IMR-90 (cell line): ENCODE results near the gene HRH4. TPM values are rescaled to one million over a fixed set of nuclear protein-coding genes. Genes with fewer than 3 reads are reported as not detected.

Experiments used
- ATAC-seq: fragments of 200-7000 bp; cut with Tn5 transposase; 2 replicates; pipeline ENCODE4 v1.9.1; 2020; ENCODE audit warnings: low read depth, mild to moderate bottlenecking, moderate library complexity
- BruUV-seq: library from RNA; stranded (reverse); fragments of 400-500 nt; replicated peaks from 2 replicates; lab custom pipeline; 2021; lab: Mats Ljungman, UMichigan
- CTCF ChIA-PET: fragments of 300-600 bp; formaldehyde crosslinking; extraction: SDS; loops from one replicate; lab custom pipeline; 2021; ENCODE audit warnings: antibody characterized with exemption; lab: Yijun Ruan, JAX
- POLR2A ChIA-PET: fragments of 300-600 bp; sonication (Branson Sonifier 250); formaldehyde crosslinking; loops from one replicate; lab custom pipeline; 2022; ENCODE audit warnings: antibody characterized with exemption; ENCODE audit not compliant: unreplicated experiment; lab: Charles Lee
- DNase-seq: peaks from one replicate; pipeline ENCODE4 v3.0.0; 2013
- H2AFZ ChIP-seq: replicated peaks from 2 replicates; pipeline ENCODE3; 2013; ENCODE audit warnings: low read length, mild to moderate bottlenecking; ENCODE audit not compliant: poor library complexity
- H2AK5ac ChIP-seq: 2 replicates; pipeline ENCODE4 v1.6.1; 2013; ENCODE audit warnings: low read depth, low read length, inconsistent platforms
- H2AK9ac ChIP-seq: replicated peaks from 2 replicates; pipeline ENCODE3; 2013; ENCODE audit warnings: mild to moderate bottlenecking, low read depth, low read length, moderate library complexity; ENCODE audit not compliant: poor library complexity
- H2BK120ac ChIP-seq: 2 replicates; pipeline ENCODE4 v1.6.1; 2013; ENCODE audit warnings: low read depth, low read length, inconsistent platforms
- H2BK15ac ChIP-seq: 3 replicates; pipeline ENCODE4 v1.6.1; 2013; ENCODE audit warnings: low read depth, low read length, inconsistent platforms
- H2BK20ac ChIP-seq: 2 replicates; pipeline ENCODE4 v1.6.1; 2013; ENCODE audit warnings: low read depth, mild to moderate bottlenecking, inconsistent platforms, low read length, moderate library complexity
- H2BK5ac ChIP-seq: 2 replicates; pipeline ENCODE4 v1.6.1; 2013; ENCODE audit warnings: mild to moderate bottlenecking, low read depth, low read length, inconsistent platforms; ENCODE audit not compliant: poor library complexity, severe bottlenecking
- H3K14ac ChIP-seq: replicated peaks from 2 replicates; pipeline ENCODE4 v1.6.1; 2013; ENCODE audit warnings: low read depth, low read length, inconsistent platforms
- H3K18ac ChIP-seq: 2 replicates; pipeline ENCODE4 v1.6.1; 2013; ENCODE audit warnings: low read depth, low read length, control low read depth
- H3K23ac ChIP-seq: 2 replicates; pipeline ENCODE4 v1.6.1; 2013; ENCODE audit warnings: low read depth, low read length, inconsistent platforms
- H3K27ac ChIP-seq: 2 replicates; pipeline ENCODE4 v1.5.1; 2013; ENCODE audit warnings: mild to moderate bottlenecking, control low read depth, low read length; ENCODE audit not compliant: insufficient read depth
- H3K27me3 ChIP-seq: 2 replicates; pipeline ENCODE4 v1.6.1; 2013; ENCODE audit warnings: low read length; ENCODE audit not compliant: control insufficient read depth, insufficient read depth
- H3K36me3 ChIP-seq: 2 replicates; pipeline ENCODE4 v1.6.1; 2013; ENCODE audit warnings: low read length, mixed read lengths; ENCODE audit not compliant: control insufficient read depth, insufficient read depth
- H3K4ac ChIP-seq: 2 replicates; pipeline ENCODE4 v1.6.1; 2013; ENCODE audit warnings: low read depth, low read length, inconsistent platforms
- H3K4me1 ChIP-seq: 2 replicates; pipeline ENCODE4 v1.6.1; 2013; ENCODE audit warnings: low read length, mixed read lengths; ENCODE audit not compliant: control insufficient read depth, insufficient read depth
- H3K4me2 ChIP-seq: 2 replicates; pipeline ENCODE4 v1.6.1; 2013; ENCODE audit warnings: low read depth, mild to moderate bottlenecking, control low read depth, low read length, moderate library complexity
- H3K4me3 ChIP-seq: 2 replicates; pipeline ENCODE4 v1.5.1; 2013; ENCODE audit warnings: low read depth, mild to moderate bottlenecking, control low read depth, low read length, moderate library complexity; ENCODE audit not compliant: insufficient read depth
- H3K56ac ChIP-seq: 2 replicates; pipeline ENCODE4 v1.6.1; 2013; ENCODE audit warnings: low read length, inconsistent platforms; ENCODE audit not compliant: insufficient read depth; ENCODE audit errors: extremely low read depth
- H3K79me1 ChIP-seq, 2 experiments: 2 replicates each; pipeline ENCODE4 v1.6.1; 2013; ENCODE audit warnings: low read length in 2 of 2, inconsistent platforms in 1 of 2, low read depth in 1 of 2
- H3K9ac ChIP-seq: 2 replicates; pipeline ENCODE4 v1.6.1; 2013; ENCODE audit warnings: low read depth, low read length, control low read depth
- H3K9me1 ChIP-seq: 2 replicates; pipeline ENCODE4 v1.6.1; 2013; ENCODE audit warnings: low read length, inconsistent platforms; ENCODE audit not compliant: insufficient read depth
- H3K9me3 ChIP-seq: 2 replicates; pipeline ENCODE4 v1.6.1; 2013; ENCODE audit warnings: low read length; ENCODE audit not compliant: control insufficient read depth, insufficient read depth
- H4K20me1 ChIP-seq: 2 replicates; pipeline ENCODE4 v1.6.1; 2013; ENCODE audit warnings: low read length, inconsistent platforms; ENCODE audit not compliant: insufficient read depth
- H4K5ac ChIP-seq: 2 replicates; pipeline ENCODE4 v1.6.1; 2013; ENCODE audit warnings: mild to moderate bottlenecking, low read depth, low read length, control low read depth
- H4K8ac ChIP-seq, 2 experiments: 2 replicates each; pipeline ENCODE4 v1.6.1; 2013; ENCODE audit warnings: low read depth in 2 of 2, low read length in 2 of 2, control low read depth in 1 of 2, inconsistent platforms in 1 of 2
- H4K91ac ChIP-seq: 2 replicates; pipeline ENCODE4 v1.6.1; 2013; ENCODE audit warnings: low read depth, low read length, inconsistent platforms; ENCODE audit not compliant: insufficient read depth
- BHLHE40 ChIP-seq: fragments of 150-350 bp; IDR thresholded peaks from 2 replicates; pipeline ENCODE4 v1.6.1; 2016; ENCODE audit warnings: mild to moderate bottlenecking, low read depth, low read length
- CTCF ChIP-seq: conservative IDR thresholded peaks from 2 replicates; pipeline ENCODE4 v1.5.1; 2012; ENCODE audit warnings: mild to moderate bottlenecking, low read depth, low read length, improper control_type of control experiment
- FOS ChIP-seq: fragments of 150-350 bp; IDR thresholded peaks from 2 replicates; pipeline ENCODE4 v1.6.1; 2016; ENCODE audit warnings: low read depth, low read length
- MAFK ChIP-seq: IDR thresholded peaks from 2 replicates; pipeline ENCODE4 v1.6.1; 2012; ENCODE audit warnings: low read depth, low read length, improper control_type of control experiment
- MAZ ChIP-seq: IDR thresholded peaks from 2 replicates; pipeline ENCODE4 v1.6.1; 2012; ENCODE audit warnings: low read depth, mild to moderate bottlenecking, low read length, improper control_type of control experiment, moderate library complexity, borderline replicate concordance
- POLR2A ChIP-seq: IDR thresholded peaks from 2 replicates; pipeline ENCODE4 v1.6.1; 2012; ENCODE audit warnings: mild to moderate bottlenecking, low read depth, low read length
- RFX5 ChIP-seq: IDR thresholded peaks from 2 replicates; pipeline ENCODE4 v1.8.0; 2012; ENCODE audit warnings: low read depth, mild to moderate bottlenecking, low read length, moderate library complexity
- SMC3 ChIP-seq: fragments of 150-350 bp; IDR thresholded peaks from 2 replicates; pipeline ENCODE4 v1.6.1; 2016; ENCODE audit warnings: low read depth, mild to moderate bottlenecking, antibody characterized with exemption, low read length, moderate library complexity
- WGBS, 2 experiments: methylation state at CpG; one replicate each; pipeline versions ENCODE4 v1.1.5 to v1.1.7; 2013; ENCODE audit warnings: missing lambda C conversion rate in 2 of 2; ENCODE audit not compliant: insufficient read length in 1 of 2; ENCODE audit errors: extremely low coverage in 2 of 2; 5-methylcytosine and 5-hydroxymethylcytosine counted together
- dilution Hi-C: fragments of 300-500 bp; cut with HindIII; formaldehyde crosslinking; loops from one replicate; pipeline ENCODE4 v1.14.3; 2018; ENCODE audit warnings: low sequenced_read_pairs; ENCODE audit not compliant: unreplicated experiment
- in situ Hi-C: fragments of 300-500 bp; cut with MboI; formaldehyde crosslinking; loops from 3 replicates; pipeline ENCODE4 v1.14.3; 2019; ENCODE audit warnings: low sequenced_read_pairs, inconsistent platforms, mixed read lengths
- intact Hi-C: fragments of 100-400 bp; cut with micrococcal nuclease; formaldehyde crosslinking; loops from 2 replicates; pipeline ENCODE4 v1.10.0; 2022
- polyA plus RNA-seq, 3 experiments: library from polyadenylated mRNA; depleted of rRNA; stranded (reverse); fragments of >200 nt; gene quantifications; 2 replicates each; pipeline ENCODE4 v1.2.3, GENCODE V29; 2012; ENCODE audit warnings: low replicate concordance in 1 of 3
- total RNA-seq: library from RNA; depleted of rRNA; stranded (reverse); fragments of >200 nt; gene quantifications from 2 replicates; pipeline ENCODE4 v1.2.3, GENCODE V29; 2012

HRH4 gene
- total and polyA plus RNA-seq, 2 of the 4 experiments (the other 2 are of a cell fraction) = not detected

- Histone ChIP-seq H3K79me1 (no peaks in the 10 kb centered on the region), H3K9ac (no peak overlapping the region), H2BK5ac (no peak overlapping the region), H4K8ac (no peak overlapping the region), H3K27me3 (peaks cover 5% of the 10 kb centered on the region; the same call in 1 of the 2 replicates), H2AFZ (no peak overlapping the region), H4K91ac (0 out of 2 replicates have a peak overlapping the region, but pooled peaks have one; percentile 4), H3K9me1 (no peaks in the 10 kb centered on the region), H2BK20ac (no peak overlapping the region), H3K4me2 (no peak overlapping the region), H3K23ac (no peak overlapping the region), H3K18ac (no peak overlapping the region), H3K36me3 (no peaks in the 10 kb centered on the region), H4K5ac (no peak overlapping the region), H3K56ac (no peak overlapping the region), H3K4ac (no peak overlapping the region), H3K9me3 (no peaks in the 10 kb centered on the region), H2BK15ac (no peak overlapping the region), H2AK9ac (no peak overlapping the region), H2AK5ac (no peak overlapping the region), H2BK120ac (no peak overlapping the region), H3K4me1 (peaks cover 5% of the 10 kb centered on the region), H3K4me3 (no peak overlapping the region), H3K14ac (no peak overlapping the region), H3K27ac (no peak overlapping the region), H4K20me1 (no peaks in the 10 kb centered on the region)
- POLR2A ChIA-PET = no interaction called here
- WGBS, 2 experiments = 52% methylated on average over 4 of the region's 5 CpGs; no CpG with 5 or more reads in 1 of the 2 experiments
- DNase-seq (peak; percentile 50), ATAC-seq (peak; percentile 38; the same call in 1 of the 2 replicates)
- no TSS peak for BruUV-seq
- TF ChIP-seq CTCF (no peak), BHLHE40 (no peak), POLR2A (no peak), MAZ (no peak), SMC3 (no peak), FOS (no peak), MAFK (no peak), RFX5 (no peak)
- dilution Hi-C loops (no loop called here), intact Hi-C loops (no loop called here), in situ Hi-C loops (no loop called here)
- CTCF ChIA-PET = interaction anchor here (2.0 kb wide), 1 partner anchor 11 kb away, joined by 6 read pairs; no protein-coding TSS in a partner anchor
Measured at GRCh38 chr18:24499814-24500213, 39.4 kb downstream of the HRH4 start.
